ENCODE results near the gene F10. TPM values are rescaled to one million over a fixed set of nuclear protein-coding genes. Genes with fewer than 3 reads are reported as not detected.

Gene F10
- total RNA-seq, 1 experiment from 2014 or later, result 0.18 TPM

DNA sequence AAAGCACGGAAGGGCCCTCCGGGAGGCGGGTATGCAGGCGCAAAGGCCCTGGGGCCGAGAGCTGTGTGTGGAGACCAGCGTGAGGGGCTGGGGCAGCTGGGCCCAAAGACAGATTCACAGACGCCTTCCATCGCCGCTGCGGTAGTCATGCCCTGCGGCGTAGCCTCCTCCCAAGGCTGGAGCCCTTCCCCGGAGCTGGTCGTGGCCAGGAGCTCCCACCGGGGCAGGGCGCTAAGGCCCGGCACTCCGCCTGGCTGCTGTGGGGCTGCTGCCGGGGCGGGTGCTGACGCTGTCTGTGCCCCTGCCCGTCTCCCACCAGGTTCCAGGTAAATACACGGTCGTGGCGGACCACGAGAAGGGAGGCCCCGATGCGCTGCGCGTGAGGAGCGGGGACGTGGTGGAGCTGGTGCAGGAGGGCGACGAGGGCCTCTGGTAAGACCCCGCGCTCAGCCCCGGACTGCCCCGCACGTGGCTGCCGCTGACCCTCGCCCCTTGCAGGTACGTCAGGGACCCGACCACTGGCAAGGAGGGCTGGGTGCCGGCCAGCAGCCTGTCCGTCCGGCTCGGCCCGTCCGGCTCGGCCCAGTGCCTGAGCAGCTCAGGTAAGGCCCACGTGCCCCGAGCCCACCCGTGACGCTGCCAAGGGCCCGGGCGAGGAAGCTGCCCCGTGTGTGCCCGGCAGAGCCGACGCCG is 26.4 kb upstream of the F10 start:
- intact Hi-C loops (cut with micrococcal nuclease; ENCODE audit: unreplicated experiment), result no loop called here
- H3K27me3 ChIP-seq (ENCODE audit: control insufficient read depth, insufficient read depth, low read length), result no peaks in the 10 kb centered on the region
- POLR2A ChIA-PET, result no interaction called here

DNA sequence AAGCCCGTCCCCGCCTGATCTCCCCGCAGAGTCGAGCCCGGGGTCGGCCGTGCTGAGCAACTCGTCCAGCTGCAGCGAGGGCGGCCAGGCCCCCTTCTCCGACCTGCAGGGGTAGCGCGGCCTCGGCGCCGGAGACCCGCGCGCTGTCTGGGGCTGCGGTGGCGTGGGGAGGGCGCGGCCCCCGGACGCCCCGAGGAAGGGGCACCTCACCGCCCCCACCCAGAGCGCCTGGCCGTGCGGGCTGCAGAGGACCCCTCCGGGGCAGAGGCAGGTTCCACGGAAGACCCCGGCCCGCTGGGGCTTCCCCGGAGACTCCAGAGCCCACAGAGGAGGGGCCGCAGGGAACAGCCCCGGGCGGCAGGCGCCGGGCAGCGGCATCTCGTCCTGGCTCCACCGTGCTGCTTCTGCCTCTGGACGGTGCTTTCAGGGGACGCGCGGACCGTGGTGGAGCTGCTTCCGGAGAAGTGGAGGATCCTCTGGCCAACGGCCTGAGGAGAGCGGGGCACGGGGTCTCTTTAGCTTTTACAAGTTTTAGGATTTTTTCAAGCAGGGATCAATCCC is 25.8 kb upstream of the F10 start:
- no peak for DNase-seq (ENCODE audit: low read depth, low spot score)
- in situ Hi-C loops (cut with HindIII; ENCODE audit: low pct_unique_long_range_greater_than_20kb, low sequenced_read_pairs), result no loop called here
- Histone ChIP-seq H3K36me3 (ENCODE audit: control insufficient read depth, insufficient read depth, low read length) (no peaks in the 10 kb centered on the region), H3K4me3 (ENCODE audit: low read depth in 2 of 2, low read length in 2 of 2) (no peak overlapping the region), H3K9me3 (ENCODE audit: control insufficient read depth, insufficient read depth, low read depth, low read length) (no peaks in the 10 kb centered on the region), H3K27ac (ENCODE audit: low read length) (no peak overlapping the region), H3K4me1 (ENCODE audit: control insufficient read depth, insufficient read depth, low read length) (no peaks in the 10 kb centered on the region), H3K27me3 (ENCODE audit: control insufficient read depth, insufficient read depth, low read length) (no peaks in the 10 kb centered on the region)
- intact Hi-C loops (cut with micrococcal nuclease; ENCODE audit: unreplicated experiment), result no loop called here
- ChIA-PET CTCF (no interaction called here), POLR2A (no interaction called here)
- ATAC-seq, result no peak
- TF ChIP-seq, protein P1, sequence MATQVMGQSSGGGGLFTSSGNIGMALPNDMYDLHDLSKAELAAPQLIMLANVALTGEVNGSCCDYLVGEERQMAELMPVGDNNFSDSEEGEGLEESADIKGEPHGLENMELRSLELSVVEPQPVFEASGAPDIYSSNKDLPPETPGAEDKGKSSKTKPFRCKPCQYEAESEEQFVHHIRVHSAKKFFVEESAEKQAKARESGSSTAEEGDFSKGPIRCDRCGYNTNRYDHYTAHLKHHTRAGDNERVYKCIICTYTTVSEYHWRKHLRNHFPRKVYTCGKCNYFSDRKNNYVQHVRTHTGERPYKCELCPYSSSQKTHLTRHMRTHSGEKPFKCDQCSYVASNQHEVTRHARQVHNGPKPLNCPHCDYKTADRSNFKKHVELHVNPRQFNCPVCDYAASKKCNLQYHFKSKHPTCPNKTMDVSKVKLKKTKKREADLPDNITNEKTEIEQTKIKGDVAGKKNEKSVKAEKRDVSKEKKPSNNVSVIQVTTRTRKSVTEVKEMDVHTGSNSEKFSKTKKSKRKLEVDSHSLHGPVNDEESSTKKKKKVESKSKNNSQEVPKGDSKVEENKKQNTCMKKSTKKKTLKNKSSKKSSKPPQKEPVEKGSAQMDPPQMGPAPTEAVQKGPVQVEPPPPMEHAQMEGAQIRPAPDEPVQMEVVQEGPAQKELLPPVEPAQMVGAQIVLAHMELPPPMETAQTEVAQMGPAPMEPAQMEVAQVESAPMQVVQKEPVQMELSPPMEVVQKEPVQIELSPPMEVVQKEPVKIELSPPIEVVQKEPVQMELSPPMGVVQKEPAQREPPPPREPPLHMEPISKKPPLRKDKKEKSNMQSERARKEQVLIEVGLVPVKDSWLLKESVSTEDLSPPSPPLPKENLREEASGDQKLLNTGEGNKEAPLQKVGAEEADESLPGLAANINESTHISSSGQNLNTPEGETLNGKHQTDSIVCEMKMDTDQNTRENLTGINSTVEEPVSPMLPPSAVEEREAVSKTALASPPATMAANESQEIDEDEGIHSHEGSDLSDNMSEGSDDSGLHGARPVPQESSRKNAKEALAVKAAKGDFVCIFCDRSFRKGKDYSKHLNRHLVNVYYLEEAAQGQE (IDR thresholded peaks at IDR 0.05; ENCODE audit: insufficient read depth in 1 of 2, low read depth in 2 of 2, low read length in 1 of 2), result no peak
- no peak for TF ChIP-seq TCF7L2 (IDR thresholded peaks at IDR 0.05; ENCODE audit: low read depth, low read length)
- TF ChIP-seq, protein P2, sequence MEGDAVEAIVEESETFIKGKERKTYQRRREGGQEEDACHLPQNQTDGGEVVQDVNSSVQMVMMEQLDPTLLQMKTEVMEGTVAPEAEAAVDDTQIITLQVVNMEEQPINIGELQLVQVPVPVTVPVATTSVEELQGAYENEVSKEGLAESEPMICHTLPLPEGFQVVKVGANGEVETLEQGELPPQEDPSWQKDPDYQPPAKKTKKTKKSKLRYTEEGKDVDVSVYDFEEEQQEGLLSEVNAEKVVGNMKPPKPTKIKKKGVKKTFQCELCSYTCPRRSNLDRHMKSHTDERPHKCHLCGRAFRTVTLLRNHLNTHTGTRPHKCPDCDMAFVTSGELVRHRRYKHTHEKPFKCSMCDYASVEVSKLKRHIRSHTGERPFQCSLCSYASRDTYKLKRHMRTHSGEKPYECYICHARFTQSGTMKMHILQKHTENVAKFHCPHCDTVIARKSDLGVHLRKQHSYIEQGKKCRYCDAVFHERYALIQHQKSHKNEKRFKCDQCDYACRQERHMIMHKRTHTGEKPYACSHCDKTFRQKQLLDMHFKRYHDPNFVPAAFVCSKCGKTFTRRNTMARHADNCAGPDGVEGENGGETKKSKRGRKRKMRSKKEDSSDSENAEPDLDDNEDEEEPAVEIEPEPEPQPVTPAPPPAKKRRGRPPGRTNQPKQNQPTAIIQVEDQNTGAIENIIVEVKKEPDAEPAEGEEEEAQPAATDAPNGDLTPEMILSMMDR (IDR thresholded peaks at IDR 0.05), result no peak
- no peak for TF ChIP-seq SIN3A (IDR thresholded peaks at IDR 0.05; ENCODE audit: borderline replicate concordance, insufficient read depth, low read depth, low read length)
- TF ChIP-seq POLR2AphosphoS5 (IDR thresholded peaks at IDR 0.05; ENCODE audit: low read depth, low read length), result no peak
- no TSS peak for BruUV-seq (replicated peaks)

More for the DNA sequence above, 26.4 kb upstream of the F10 start:
- H3K4me1 ChIP-seq (ENCODE audit: control insufficient read depth, insufficient read depth, low read length), result no peaks in the 10 kb centered on the region
- BruUV-seq (replicated peaks), result no TSS peak
- ATAC-seq (no peak), DNase-seq (ENCODE audit: low read depth, low spot score) (no peak)
- H3K27ac ChIP-seq (ENCODE audit: low read length), result no peak overlapping the region
- CTCF ChIA-PET, result no interaction called here
- no peak overlapping the region for H3K4me3 ChIP-seq (ENCODE audit: low read depth in 2 of 2, low read length in 2 of 2)
- TF ChIP-seq SIN3A (IDR thresholded peaks at IDR 0.05; ENCODE audit: borderline replicate concordance, insufficient read depth, low read depth, low read length), result no peak
- TF ChIP-seq, protein P2 (IDR thresholded peaks at IDR 0.05), result no peak
- TF ChIP-seq POLR2AphosphoS5 (IDR thresholded peaks at IDR 0.05; ENCODE audit: low read depth, low read length), result no peak
- TF ChIP-seq, protein P1 (IDR thresholded peaks at IDR 0.05; ENCODE audit: insufficient read depth in 1 of 2, low read depth in 2 of 2, low read length in 1 of 2), result no peak
- TF ChIP-seq TCF7L2 (IDR thresholded peaks at IDR 0.05; ENCODE audit: low read depth, low read length), result no peak
- H3K36me3 ChIP-seq (ENCODE audit: control insufficient read depth, insufficient read depth, low read length), result no peaks in the 10 kb centered on the region
- H3K9me3 ChIP-seq (ENCODE audit: control insufficient read depth, insufficient read depth, low read depth, low read length), result no peaks in the 10 kb centered on the region
- in situ Hi-C loops (cut with HindIII; ENCODE audit: low pct_unique_long_range_greater_than_20kb, low sequenced_read_pairs), result no loop called here

Measured in Panc1 (cell line).